ENCODE results near the gene HDAC4. TPM values are rescaled to one million over a fixed set of nuclear protein-coding genes. Genes with fewer than 3 reads are reported as not detected.

The HDAC4 gene
- total and polyA plus RNA-seq, 8 donors, result 1.7 to 98.8 (median 24.5) TPM

DNA sequence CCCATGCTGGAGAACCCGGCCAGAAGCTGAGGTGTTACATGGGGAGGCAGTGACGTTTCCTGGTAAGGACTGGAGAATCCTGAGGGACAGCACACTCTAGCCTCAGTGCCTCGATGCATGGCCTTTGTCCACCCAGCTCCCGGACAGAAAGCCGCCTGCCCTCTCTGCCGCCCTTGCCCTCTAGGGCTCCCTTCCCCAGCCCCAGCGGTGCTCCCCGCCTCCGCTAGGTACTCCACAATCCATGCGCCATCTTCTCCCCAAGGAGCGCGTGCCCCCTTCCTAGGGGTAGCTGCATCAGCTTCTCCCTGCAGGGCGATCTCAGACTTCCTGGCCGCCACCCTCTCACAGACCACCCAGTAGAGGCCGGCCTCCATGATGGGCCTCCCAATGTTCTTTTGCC lies 301.3 kb downstream of the HDAC4 start:
- intact Hi-C loops (cut with DNase I; ENCODE audit: low total_unique reads), result no loop called here
- H3K4me3 ChIP-seq, result no peak overlapping the region
- H3K9me3 ChIP-seq, result no peaks in the 10 kb centered on the region
- DNase-seq, result no peak
- 95 to 97% (median 95%) methylated on average over 12 to 15 of the region's 15 CpGs for WGBS, 5 donors
- H3K4me1 ChIP-seq, result peaks cover 0 to 3% (median 0%) of the 10 kb centered on the region in 4 donors
- H3K36me3 ChIP-seq, result peaks cover 43 to 95% (median 88%) of the 10 kb centered on the region in 4 donors
- no peak overlapping the region for H3K27ac ChIP-seq
- H3K27me3 ChIP-seq, result no peaks in the 10 kb centered on the region
- TF ChIP-seq POLR2A (IDR thresholded peaks at IDR 0.05), result no peak
- TF ChIP-seq POLR2AphosphoS5 (IDR thresholded peaks at IDR 0.05), result no peak
- TF ChIP-seq, protein P1, sequence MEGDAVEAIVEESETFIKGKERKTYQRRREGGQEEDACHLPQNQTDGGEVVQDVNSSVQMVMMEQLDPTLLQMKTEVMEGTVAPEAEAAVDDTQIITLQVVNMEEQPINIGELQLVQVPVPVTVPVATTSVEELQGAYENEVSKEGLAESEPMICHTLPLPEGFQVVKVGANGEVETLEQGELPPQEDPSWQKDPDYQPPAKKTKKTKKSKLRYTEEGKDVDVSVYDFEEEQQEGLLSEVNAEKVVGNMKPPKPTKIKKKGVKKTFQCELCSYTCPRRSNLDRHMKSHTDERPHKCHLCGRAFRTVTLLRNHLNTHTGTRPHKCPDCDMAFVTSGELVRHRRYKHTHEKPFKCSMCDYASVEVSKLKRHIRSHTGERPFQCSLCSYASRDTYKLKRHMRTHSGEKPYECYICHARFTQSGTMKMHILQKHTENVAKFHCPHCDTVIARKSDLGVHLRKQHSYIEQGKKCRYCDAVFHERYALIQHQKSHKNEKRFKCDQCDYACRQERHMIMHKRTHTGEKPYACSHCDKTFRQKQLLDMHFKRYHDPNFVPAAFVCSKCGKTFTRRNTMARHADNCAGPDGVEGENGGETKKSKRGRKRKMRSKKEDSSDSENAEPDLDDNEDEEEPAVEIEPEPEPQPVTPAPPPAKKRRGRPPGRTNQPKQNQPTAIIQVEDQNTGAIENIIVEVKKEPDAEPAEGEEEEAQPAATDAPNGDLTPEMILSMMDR (IDR thresholded peaks at IDR 0.05), result no peak
- no peak for TF ChIP-seq EP300 (IDR thresholded peaks at IDR 0.05)

GRCh38 chr2:239098288-239098970 lies 302.4 kb downstream of the HDAC4 start:
- DNase-seq, result no peak
- 58 to 82% (median 69%) methylated on average over 13 to 20 of the region's 20 CpGs for WGBS, 5 donors

DNA sequence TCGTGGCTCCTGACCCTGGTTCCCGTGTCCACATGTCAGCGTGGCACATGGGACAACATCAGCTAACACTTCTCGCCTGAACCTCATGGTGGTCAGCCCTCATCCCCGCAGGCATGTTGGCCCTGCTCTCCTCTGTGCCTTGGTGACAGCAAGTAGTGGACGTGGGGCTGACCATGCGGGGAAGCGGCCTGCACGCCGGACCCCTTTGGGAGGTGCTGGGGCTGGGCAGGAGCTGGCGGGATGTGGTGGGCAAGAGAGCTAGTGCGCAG lies 303.5 kb downstream of the HDAC4 start:
- Histone ChIP-seq H3K4me3 (no peak overlapping the region), H3K9me3 (no peaks in the 10 kb centered on the region), H3K4me1 (peaks cover 0 to 3% (median 0%) of the 10 kb centered on the region in 4 donors), H3K27ac (peak overlapping the region in 1 of 5 donors; percentile 40), H3K36me3 (peaks cover 44 to 95% (median 87%) of the 10 kb centered on the region in 4 donors), H3K27me3 (no peaks in the 10 kb centered on the region)
- intact Hi-C loops (cut with DNase I; ENCODE audit: low total_unique reads), result no loop called here
- WGBS, 5 donors, result 72 to 96% (median 90%) methylated on average over 12 of the region's 12 CpGs
- TF ChIP-seq POLR2AphosphoS5 (IDR thresholded peaks at IDR 0.05), result no peak
- TF ChIP-seq EP300 (IDR thresholded peaks at IDR 0.05), result no peak
- no peak for TF ChIP-seq POLR2A (IDR thresholded peaks at IDR 0.05)
- TF ChIP-seq, protein P1 (IDR thresholded peaks at IDR 0.05), result no peak
- DNase-seq, result no peak

More at GRCh38 chr2:239098288-239098970, 302.4 kb downstream of the HDAC4 start:
- TF ChIP-seq POLR2AphosphoS5 (IDR thresholded peaks at IDR 0.05) (no peak), EP300 (IDR thresholded peaks at IDR 0.05) (no peak), POLR2A (IDR thresholded peaks at IDR 0.05) (no peak)
- TF ChIP-seq, protein P1 (IDR thresholded peaks at IDR 0.05), result no peak
- H3K4me3 ChIP-seq, result no peak overlapping the region
- H3K27me3 ChIP-seq, result no peaks in the 10 kb centered on the region
- no peak overlapping the region for H3K27ac ChIP-seq
- H3K4me1 ChIP-seq, result peaks cover 0 to 3% (median 0%) of the 10 kb centered on the region in 4 donors
- H3K9me3 ChIP-seq, result no peaks in the 10 kb centered on the region
- H3K36me3 ChIP-seq, result peaks cover 40 to 95% (median 87%) of the 10 kb centered on the region in 4 donors
- intact Hi-C loops (cut with DNase I; ENCODE audit: low total_unique reads), result no loop called here

- peak overlapping the region in 1 of 5 donors; percentile 40 for H3K27ac ChIP-seq
- WGBS, 5 donors, result 84 to 98% (median 92%) methylated on average over 8 to 28 of the region's 28 CpGs
- no peaks in the 10 kb centered on the region for H3K9me3 ChIP-seq
- no peak overlapping the region for H3K4me3 ChIP-seq
- TF ChIP-seq POLR2AphosphoS5 (IDR thresholded peaks at IDR 0.05) (no peak), POLR2A (IDR thresholded peaks at IDR 0.05) (no peak), EP300 (IDR thresholded peaks at IDR 0.05) (no peak)
- TF ChIP-seq, protein P1 (IDR thresholded peaks at IDR 0.05), result no peak
- intact Hi-C loops (cut with DNase I; ENCODE audit: low total_unique reads), result no loop called here
- no peaks in the 10 kb centered on the region for H3K27me3 ChIP-seq
- DNase-seq, result peak in 1 of 2 donors; percentile 61
- H3K36me3 ChIP-seq, result peaks cover 39 to 94% (median 86%) of the 10 kb centered on the region in 4 donors
- peaks cover 0 to 3% (median 0%) of the 10 kb centered on the region in 4 donors for H3K4me1 ChIP-seq
Measured at GRCh38 chr2:239096676-239097427, 304.0 kb downstream of the HDAC4 start.

Measured in stomach (tissue), 9 donors.